OCI-LY7 (cell line): ENCODE data around the gene CSTB. TPM values are rescaled to one million over a fixed set of nuclear protein-coding genes. Genes with fewer than 3 reads are reported as not detected.

Source experiments
- BruUV-seq: library from RNA; stranded (reverse); fragments of 400-500 nt; replicated peaks from 2 replicates; lab custom pipeline; 2021; lab: Mats Ljungman, UMichigan
- CTCF ChIA-PET: fragments of 300-600 bp; sonication (Branson Sonifier 250); formaldehyde crosslinking; loops from one replicate; lab custom pipeline; 2022; ENCODE audit warnings: antibody characterized with exemption; ENCODE audit not compliant: unreplicated experiment; lab: Charles Lee
- POLR2A ChIA-PET: fragments of 300-600 bp; sonication (Branson Sonifier 250); formaldehyde crosslinking; loops from one replicate; lab custom pipeline; 2022; ENCODE audit warnings: antibody characterized with exemption; lab: Charles Lee
- DNase-seq: peaks from one replicate; pipeline ENCODE4 v3.0.0-alpha.2; 2015; ENCODE audit warnings: low spot score
- H2AFZ ChIP-seq: fragments of 200-600 bp; sonication (generic), shearing (Covaris generic); 2 replicates; pipeline ENCODE4 v1.6.1; 2014; ENCODE audit warnings: mild to moderate bottlenecking, antibody characterized with exemption, low read length, moderate library complexity
- H3K27ac ChIP-seq: fragments of 200-600 bp; sonication (generic); 2 replicates; pipeline ENCODE4 v1.5.1; 2014; ENCODE audit warnings: mixed run types, low read depth, mild to moderate bottlenecking, moderate library complexity, low read length, inconsistent platforms; ENCODE audit not compliant: poor library complexity, severe bottlenecking
- H3K36me3 ChIP-seq: fragments of 200-600 bp; sonication (generic); 2 replicates; pipeline ENCODE4 v1.6.1; 2014; ENCODE audit warnings: mild to moderate bottlenecking, antibody characterized with exemption, low read length, moderate library complexity, mixed read lengths; ENCODE audit not compliant: insufficient read depth
- H3K4me1 ChIP-seq: fragments of 200-600 bp; sonication (generic); 2 replicates; pipeline ENCODE4 v1.5.1; 2014; ENCODE audit warnings: mild to moderate bottlenecking, low read length; ENCODE audit not compliant: insufficient read depth, poor library complexity, severe bottlenecking
- H3K4me2 ChIP-seq: fragments of 200-600 bp; sonication (generic); 2 replicates; pipeline ENCODE4 v1.6.1; 2014; ENCODE audit warnings: mild to moderate bottlenecking, low read length
- H3K4me3 ChIP-seq: fragments of 200-600 bp; sonication (generic); 2 replicates; pipeline ENCODE4 v1.5.1; 2014; ENCODE audit warnings: mild to moderate bottlenecking, low read depth, low read length; ENCODE audit not compliant: poor library complexity, severe bottlenecking
- H3K79me2 ChIP-seq: fragments of 200-600 bp; sonication (generic); 2 replicates; pipeline ENCODE4 v1.6.1; 2016; ENCODE audit warnings: low read depth, mild to moderate bottlenecking, low read length, moderate library complexity, mixed read lengths; ENCODE audit not compliant: insufficient read depth
- H3K9me2 ChIP-seq: fragments of 200-600 bp; sonication (generic); 2 replicates; pipeline ENCODE4 v1.6.1; 2016; ENCODE audit warnings: mild to moderate bottlenecking, low read length, mixed read lengths; ENCODE audit not compliant: insufficient read depth
- H3K9me3 ChIP-seq: fragments of 200-600 bp; sonication (generic); 2 replicates; pipeline ENCODE4 v1.6.1; 2014; ENCODE audit warnings: mild to moderate bottlenecking, mixed run types, low read length, mixed read lengths
- H4K20me1 ChIP-seq: fragments of 200-600 bp; sonication (generic); 2 replicates; pipeline ENCODE4 v1.6.1; 2014; ENCODE audit warnings: mild to moderate bottlenecking, antibody characterized with exemption, low read length, moderate library complexity, mixed read lengths; ENCODE audit not compliant: insufficient read depth
- CTCF ChIP-seq: fragments of 200-600 bp; sonication (generic); conservative IDR thresholded peaks from 2 replicates; pipeline ENCODE4 v1.5.1; 2014; ENCODE audit warnings: mild to moderate bottlenecking, antibody characterized with exemption, low read length, moderate library complexity, mixed read lengths
- EZH2phosphoT487 ChIP-seq: fragments of 200-600 bp; sonication (generic); IDR thresholded peaks from 2 replicates; pipeline ENCODE4 v1.6.1; 2018; ENCODE audit warnings: low read depth, borderline replicate concordance, mild to moderate bottlenecking, mixed run types, antibody characterized with exemption, low read length, moderate library complexity, mixed read lengths
- intact Hi-C: fragments of 100-400 bp; cut with micrococcal nuclease; formaldehyde crosslinking; loops from one replicate; pipeline ENCODE4 v1.10.0; 2022; ENCODE audit not compliant: unreplicated experiment
- total RNA-seq, 2 experiments: library from RNA; depleted of rRNA in 1 of 2; stranded (reverse); fragments of >200 nt in 1 of 2; shearing (Covaris generic) in 1 of 2; gene quantifications; 2 replicates each; pipeline ENCODE4 v1.2.3, GENCODE V29; 2014 to 2022

The CSTB gene
- total RNA-seq, 2 experiments from 2014 or later, result 15.6 to 33.3 TPM

GRCh38 chr21:43806017-43806710, 30.1 kb upstream of the CSTB start:
- H3K4me3 ChIP-seq, result peak overlapping the region; percentile 20
- no TSS peak for BruUV-seq
- peaks cover 51% of the 10 kb centered on the region for H3K36me3 ChIP-seq
- TF ChIP-seq CTCF (no peak), EZH2phosphoT487 (no peak)
- 0 out of 2 replicates have a peak, but pooled peaks cover 4% of the 10 kb centered on the region for H3K79me2 ChIP-seq
- peaks cover 64% of the 10 kb centered on the region for H3K4me1 ChIP-seq
- H2AFZ ChIP-seq, result no peak overlapping the region
- H3K4me2 ChIP-seq, result peak overlapping the region; percentile 59
- no peaks in the 10 kb centered on the region for H4K20me1 ChIP-seq
- peak; percentile 22 for DNase-seq
- H3K9me3 ChIP-seq, result no peaks in the 10 kb centered on the region
- intact Hi-C loops, result no loop called here
- no peaks in the 10 kb centered on the region for H3K9me2 ChIP-seq
- CTCF ChIA-PET, result interaction anchor here (1.2 kb wide), 1 partner anchor 9 kb away, joined by 3 read pairs; no protein-coding TSS in a partner anchor
- POLR2A ChIA-PET, result interaction anchor here (0.6 to 0.7 kb wide), 2 partner anchors 11 to 12 kb away, joined by 3 read pairs; no protein-coding TSS in a partner anchor
- peak overlapping the region; percentile 96 for H3K27ac ChIP-seq

GRCh38 chr21:43805275-43805800, 29.2 kb upstream of the CSTB start:
- ChIA-PET POLR2A (interaction anchor here (0.6 to 1.2 kb wide), 4 partner anchors 12 to 499 kb away, joined by 3 to 4 read pairs (median 3); no protein-coding TSS in a partner anchor), CTCF (no interaction called here)
- intact Hi-C loops, result loop anchor here (1.0 kb wide), 1 partner anchor 16 kb away; the partner anchor contains the start of gene RRP1
- Histone ChIP-seq H3K9me2 (no peaks in the 10 kb centered on the region), H2AFZ (no peak overlapping the region), H3K4me1 (peaks cover 56% of the 10 kb centered on the region), H3K4me3 (peak overlapping the region; percentile 20), H3K27ac (peak overlapping the region; percentile 96), H3K79me2 (0 out of 2 replicates have a peak, but pooled peaks cover 4% of the 10 kb centered on the region), H3K4me2 (peak overlapping the region; percentile 59), H3K36me3 (peaks cover 59% of the 10 kb centered on the region), H4K20me1 (no peaks in the 10 kb centered on the region), H3K9me3 (no peaks in the 10 kb centered on the region)
- no peak for TF ChIP-seq CTCF
- TF ChIP-seq EZH2phosphoT487, result no peak
- no TSS peak for BruUV-seq
- peak; percentile 96 for DNase-seq
